MM.1S (cell line): ENCODE data around the gene DFFB.

Source experiments
- CTCF ChIP-seq: fragments of 300-600 bp; sonication (generic); IDR thresholded peaks from 2 replicates; pipeline ENCODE4 v1.5.1; 2016; ENCODE audit warnings: antibody characterized with exemption, low read length, mixed read lengths
- EZH2 ChIP-seq: fragments of 300-600 bp; sonication (generic); optimal IDR thresholded peaks from 2 replicates; pipeline ENCODE3; 2017; ENCODE audit warnings: low read depth, mild to moderate bottlenecking, antibody characterized with exemption, low read length, mixed read lengths
- EZH2phosphoT487 ChIP-seq: fragments of 300-600 bp; sonication (generic); IDR thresholded peaks from 2 replicates; pipeline ENCODE4 v1.6.1; 2018; ENCODE audit warnings: antibody characterized with exemption, low read length

- TF ChIP-seq CTCF = no peak
- no peak for TF ChIP-seq EZH2phosphoT487
- no peak for TF ChIP-seq EZH2
These were observed 73.2 kb downstream of the DFFB start for GRCh38 chr1:3930301-3931006.
